Keratinocyte (primary cell): ENCODE results near the gene MACROH2A1. TPM values are rescaled to one million over a fixed set of nuclear protein-coding genes. Genes with fewer than 3 reads are reported as not detected.

Experiments used
- DNase-seq: peaks from one replicate; pipeline ENCODE4 v3.0.0-alpha.2; 2011; ENCODE audit warnings: low read depth, missing footprints, low spot score
- FAIRE-seq: peaks from 2 replicates; lab custom pipeline; 2011; peaks lifted over from hg19 to GRCh38; lab: Jason Lieb, UNC
- H2AFZ ChIP-seq: 2 replicates; pipeline ENCODE4 v1.6.0; 2012; ENCODE audit warnings: low read length, control low read depth, inconsistent platforms; ENCODE audit not compliant: control insufficient read depth
- H3K27ac ChIP-seq: 2 replicates; pipeline ENCODE4 v1.5.1; 2011; ENCODE audit warnings: low read length; ENCODE audit not compliant: control insufficient read depth, insufficient read depth
- H3K27me3 ChIP-seq: 3 replicates; pipeline ENCODE4 v1.6.0; 2011; ENCODE audit warnings: low read length; ENCODE audit not compliant: control insufficient read depth, insufficient read depth; ENCODE audit errors: extremely low read depth
- H3K36me3 ChIP-seq, 2 experiments: 2 replicates in 1 of 2; 3 replicates in 1 of 2; pipeline ENCODE4 v1.5.1; 2011; ENCODE audit warnings: low read length in 2 of 2, mild to moderate bottlenecking in 1 of 2; ENCODE audit not compliant: control insufficient read depth in 2 of 2, insufficient read depth in 2 of 2; ENCODE audit errors: extremely low read depth in 1 of 2
- H3K4me1 ChIP-seq: 3 replicates; pipeline ENCODE4 v1.5.1; 2011; ENCODE audit warnings: low read length; ENCODE audit not compliant: control insufficient read depth, insufficient read depth; ENCODE audit errors: extremely low read depth
- H3K4me2 ChIP-seq: 3 replicates; pipeline ENCODE4 v1.6.0; 2011; ENCODE audit warnings: low read depth, low read length; ENCODE audit not compliant: control insufficient read depth, insufficient read depth; ENCODE audit errors: extremely low read depth
- H3K4me3 ChIP-seq, 3 experiments: fragments of 200-600 bp in 1 of 3; sonication (generic) in 1 of 3; 2 replicates in 2 of 3; 3 replicates in 1 of 3; pipeline ENCODE4 v1.5.1; 2011 to 2016; ENCODE audit warnings: low read length in 3 of 3, mild to moderate bottlenecking in 3 of 3, control low read depth in 2 of 3, inconsistent platforms in 1 of 3, low read depth in 1 of 3, mixed read lengths in 1 of 3, mixed run types in 1 of 3, moderate library complexity in 1 of 3; ENCODE audit not compliant: control insufficient read depth in 2 of 3, insufficient read depth in 2 of 3; ENCODE audit errors: extremely low read depth in 1 of 3
- H3K79me2 ChIP-seq: 2 replicates; pipeline ENCODE4 v1.6.0; 2012; ENCODE audit warnings: low read length; ENCODE audit not compliant: control insufficient read depth, insufficient read depth
- H3K9ac ChIP-seq: 3 replicates; pipeline ENCODE4 v1.6.0; 2011; ENCODE audit warnings: low read length; ENCODE audit not compliant: control insufficient read depth, insufficient read depth; ENCODE audit errors: extremely low read depth
- H3K9me1 ChIP-seq: 3 replicates; pipeline ENCODE4 v1.6.0; 2011; ENCODE audit warnings: low read length; ENCODE audit not compliant: control insufficient read depth, insufficient read depth; ENCODE audit errors: extremely low read depth
- H3K9me3 ChIP-seq: 2 replicates; pipeline ENCODE4 v1.5.1; 2012; ENCODE audit warnings: low read depth, low read length; ENCODE audit not compliant: control insufficient read depth
- H4K20me1 ChIP-seq: 3 replicates; pipeline ENCODE4 v1.6.0; 2011; ENCODE audit warnings: low read length; ENCODE audit not compliant: control insufficient read depth, insufficient read depth; ENCODE audit errors: extremely low read depth
- CTCF ChIP-seq, 3 experiments: IDR thresholded peaks in 1 of 3; conservative IDR thresholded peaks in 1 of 3; optimal IDR thresholded peaks in 1 of 3; 2 replicates in 2 of 3; 3 replicates in 1 of 3; pipeline versions ENCODE3 to v1.5.1; 2011; ENCODE audit warnings: low read length in 3 of 3, mild to moderate bottlenecking in 3 of 3, moderate library complexity in 2 of 3, control low read depth in 1 of 3, inconsistent platforms in 1 of 3; ENCODE audit not compliant: insufficient read depth in 2 of 3; ENCODE audit errors: extremely low read depth in 1 of 3
- EZH2 ChIP-seq: IDR thresholded peaks from one replicate; pipeline ENCODE4 v1.6.1; 2012; ENCODE audit warnings: inconsistent platforms, mild to moderate bottlenecking, low read length, moderate library complexity
- dilution Hi-C: fragments of 300-500 bp; cut with MboI; formaldehyde crosslinking; loops from one replicate; pipeline ENCODE4 v1.7.0; 2020; ENCODE audit warnings: low sequenced_read_pairs; ENCODE audit not compliant: extremely low pct_ligation_motif_present
- polyA plus RNA-seq, 5 experiments: library from polyadenylated mRNA; depleted of rRNA in 3 of 5; stranded (reverse) in 3 of 5; stranded (forward) in 1 of 5; unstranded in 1 of 5; fragments of >200 nt; gene quantifications; 1 replicate in 1 of 5; 2 replicates in 3 of 5; 3 replicates in 1 of 5; pipeline versions ENCODE4 v1.2.1 to v1.2.3, GENCODE V29; 2011 to 2012; ENCODE audit warnings: missing spikeins in 2 of 5, low read depth in 1 of 5, low replicate concordance in 1 of 5

The MACROH2A1 gene
- polyA plus RNA-seq, 1 donor (not counting 4 experiments of a cell fraction or from before 2014, with no cell fraction given), result 208 TPM

DNA sequence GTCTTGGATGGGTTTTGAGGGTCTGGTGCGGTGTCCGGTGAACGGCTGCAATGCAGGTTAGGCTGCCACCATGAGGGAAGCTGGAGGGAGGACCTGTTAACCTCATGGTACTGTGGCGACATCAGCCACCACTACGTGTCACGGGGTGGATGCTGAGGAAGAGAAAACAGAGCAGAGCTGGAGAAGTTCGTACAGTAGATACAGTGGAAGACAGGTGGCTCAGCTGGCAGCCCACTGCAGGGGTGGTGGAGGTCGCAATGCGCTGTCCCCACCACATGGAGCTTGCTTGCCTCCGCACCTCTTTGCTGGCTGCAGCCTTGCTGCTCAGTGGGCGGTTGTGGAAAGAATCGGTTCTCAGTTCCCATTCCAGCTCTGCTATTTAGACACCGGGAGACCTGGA, 45.3 kb upstream of the MACROH2A1 start:
- dilution Hi-C loops, result no loop called here
- H3K9me1 ChIP-seq, result no peaks in the 10 kb centered on the region
- no peak overlapping the region for H2AFZ ChIP-seq
- no peak overlapping the region for H3K4me2 ChIP-seq
- no peaks in the 10 kb centered on the region for H3K79me2 ChIP-seq
- no peak overlapping the region for H3K27ac ChIP-seq
- no peaks in the 10 kb centered on the region for H3K4me1 ChIP-seq
- no peaks in the 10 kb centered on the region for H3K9me3 ChIP-seq
- peaks cover 12% of the 10 kb centered on the region for H3K27me3 ChIP-seq
- no peak for FAIRE-seq
- H3K36me3 ChIP-seq, result no peaks in the 10 kb centered on the region
- H4K20me1 ChIP-seq, result no peaks in the 10 kb centered on the region
- no peak for TF ChIP-seq EZH2
- no peak for TF ChIP-seq CTCF (optimal IDR thresholded peaks at IDR 0.05 in 1 of 3, IDR thresholded peaks at IDR 0.05 in 1 of 3, conservative IDR thresholded peaks at IDR 0.05 in 1 of 3; ENCODE audit: extremely low read depth in 1 of 3, insufficient read depth in 2 of 3, low read length in 3 of 3)
- no peak for DNase-seq
- no peak overlapping the region for H3K4me3 ChIP-seq
- no peak overlapping the region for H3K9ac ChIP-seq

GRCh38 chr5:135443161-135443960, 44.3 kb upstream of the MACROH2A1 start:
- dilution Hi-C loops, result no loop called here
- peaks cover 1% of the 10 kb centered on the region for H3K4me1 ChIP-seq
- no peak overlapping the region for H3K9ac ChIP-seq
- H2AFZ ChIP-seq, result no peak overlapping the region
- FAIRE-seq, result no peak
- DNase-seq, result no peak
- H3K27ac ChIP-seq, result no peak overlapping the region
- H3K9me1 ChIP-seq, result no peaks in the 10 kb centered on the region
- no peaks in the 10 kb centered on the region for H4K20me1 ChIP-seq
- no peaks in the 10 kb centered on the region for H3K79me2 ChIP-seq
- no peaks in the 10 kb centered on the region for H3K9me3 ChIP-seq
- H3K4me2 ChIP-seq, result no peak overlapping the region
- no peak overlapping the region for H3K4me3 ChIP-seq
- no peaks in the 10 kb centered on the region for H3K36me3 ChIP-seq
- peaks cover 8% of the 10 kb centered on the region for H3K27me3 ChIP-seq
- TF ChIP-seq CTCF (optimal IDR thresholded peaks at IDR 0.05 in 1 of 3, IDR thresholded peaks at IDR 0.05 in 1 of 3, conservative IDR thresholded peaks at IDR 0.05 in 1 of 3; ENCODE audit: extremely low read depth in 1 of 3, insufficient read depth in 2 of 3, low read length in 3 of 3), result no peak
- no peak for TF ChIP-seq EZH2
